Left ventricle myocardium superior (tissue), 1 donor: ENCODE measurements around the gene MRPL9. TPM values are rescaled to one million over a fixed set of nuclear protein-coding genes. Genes with fewer than 3 reads are reported as not detected.

Experiments
- ATAC-seq: fragments of 200-7000 bp; cut with Tn5 transposase; one replicate; pipeline ENCODE4 v1.9.1; 2020; ENCODE audit warnings: mild to moderate bottlenecking, moderate library complexity
- DNase-seq: peaks from one replicate; pipeline ENCODE4 v3.0.0-alpha.2; 2020
- intact Hi-C: fragments of 100-400 bp; cut with micrococcal nuclease; formaldehyde crosslinking; loops from one replicate; pipeline ENCODE4 v1.11.0; 2022
- long read RNA-seq: library from polyadenylated mRNA; unstranded; transcript quantifications from one replicate; pipeline ENCODE4 v2.0.0, GENCODE V29; 2021
- total RNA-seq: library from RNA; stranded (reverse); fragmentation: NEBNext Ultra II Directional; extraction: Animal tissue kit (Norgen Biotek cat#: 25700); gene quantifications from one replicate; pipeline ENCODE4 v1.2.1, GENCODE V29; 2021
- donor health status: DM: no; HTN: yes; CAD: no; lungs with severe emphysema.

Gene MRPL9
- 42.7 TPM for total RNA-seq
- long read RNA-seq, transcript MRPL9-202 (7 exons, 1,296 nt) = major isoform, 48 of 67 reads
- long read RNA-seq, partial matches to known transcripts = 9 of 67 reads
- long read RNA-seq, other reads (novel, unspliced or antisense) = 7 of 67 reads

- DNase-seq (peak; percentile 90), ATAC-seq (peak; percentile 99)
- intact Hi-C loops = no loop called here
These were observed at the start of gene MRPL9 for GRCh38 chr1:151762941-151763921. Gene MRPL9, minus strand, starts transcription at chr1:151763496. Its CDS starts 17 bp downstream, at chr1:151763479.

- intact Hi-C loops = no loop called here
- DNase-seq = no peak
- no peak for ATAC-seq
These were observed 47.9 kb upstream of the MRPL9 start for GRCh38 chr1:151811181-151811580.

GRCh38 chr1:151809985-151810556 is 46.8 kb upstream of the MRPL9 start:
- DNase-seq (no peak), ATAC-seq (no peak)
- intact Hi-C loops = no loop called here

- ATAC-seq = peak; percentile 49
- no peak for DNase-seq
- intact Hi-C loops = no loop called here
These were observed 46.1 kb upstream of the MRPL9 start for GRCh38 chr1:151809290-151809984.

- DNase-seq (no peak), ATAC-seq (no peak)
- intact Hi-C loops = no loop called here
These were observed 44.5 kb upstream of the MRPL9 start for GRCh38 chr1:151807766-151808165.

- intact Hi-C loops = no loop called here
- DNase-seq = no peak
These were observed 43.8 kb upstream of the MRPL9 start for GRCh38 chr1:151807131-151807530.

GRCh38 chr1:151806170-151806569 is 42.9 kb upstream of the MRPL9 start:
- DNase-seq (no peak), ATAC-seq (no peak)
- intact Hi-C loops = no loop called here

More at GRCh38 chr1:151807131-151807530, 43.8 kb upstream of the MRPL9 start:
- ATAC-seq = no peak

- ATAC-seq (no peak), DNase-seq (no peak)
- intact Hi-C loops = no loop called here
These were observed 41.9 kb upstream of the MRPL9 start, which contains the start of gene LINGO4 for GRCh38 chr1:151805066-151805820. Gene LINGO4, minus strand, starts transcription at chr1:151805419. Its CDS starts 2,715 bp downstream, at chr1:151802704.

GRCh38 chr1:151803915-151804314 is 40.6 kb upstream of the MRPL9 start:
- DNase-seq (no peak), ATAC-seq (no peak)
- intact Hi-C loops = no loop called here

- ATAC-seq (no peak), DNase-seq (no peak)
- intact Hi-C loops = no loop called here
These were observed 39.9 kb upstream of the MRPL9 start for GRCh38 chr1:151803164-151803563.

- intact Hi-C loops = no loop called here
- DNase-seq (no peak), ATAC-seq (no peak)
These were observed 39.1 kb upstream of the MRPL9 start for GRCh38 chr1:151802372-151802771.

GRCh38 chr1:151801846-151802245 is 38.5 kb upstream of the MRPL9 start:
- ATAC-seq (no peak), DNase-seq (no peak)
- intact Hi-C loops = no loop called here

GRCh38 chr1:151801310-151801820 is 38.1 kb upstream of the MRPL9 start:
- no peak for ATAC-seq
- intact Hi-C loops = no loop called here
- no peak for DNase-seq

- no peak for DNase-seq
- no peak for ATAC-seq
- intact Hi-C loops = no loop called here
These were observed 37.5 kb upstream of the MRPL9 start for GRCh38 chr1:151800830-151801229.

GRCh38 chr1:151799179-151800022 is 36.1 kb upstream of the MRPL9 start:
- ATAC-seq = no peak
- DNase-seq = no peak
- intact Hi-C loops = no loop called here

- intact Hi-C loops = no loop called here
- DNase-seq (no peak), ATAC-seq (no peak)
These were observed 35.3 kb upstream of the MRPL9 start for GRCh38 chr1:151798571-151798970.

- ATAC-seq (peak; percentile 25), DNase-seq (no peak)
- intact Hi-C loops = no loop called here
These were observed 27.8 kb upstream of the MRPL9 start for GRCh38 chr1:151790940-151791651.
